ENCODE results near the gene EP400. TPM values are rescaled to one million over a fixed set of nuclear protein-coding genes. Genes with fewer than 3 reads are reported as not detected.

Gene EP400
- total RNA-seq, 2 donors from 2014 or later: 10.5 to 15.5 TPM

DNA sequence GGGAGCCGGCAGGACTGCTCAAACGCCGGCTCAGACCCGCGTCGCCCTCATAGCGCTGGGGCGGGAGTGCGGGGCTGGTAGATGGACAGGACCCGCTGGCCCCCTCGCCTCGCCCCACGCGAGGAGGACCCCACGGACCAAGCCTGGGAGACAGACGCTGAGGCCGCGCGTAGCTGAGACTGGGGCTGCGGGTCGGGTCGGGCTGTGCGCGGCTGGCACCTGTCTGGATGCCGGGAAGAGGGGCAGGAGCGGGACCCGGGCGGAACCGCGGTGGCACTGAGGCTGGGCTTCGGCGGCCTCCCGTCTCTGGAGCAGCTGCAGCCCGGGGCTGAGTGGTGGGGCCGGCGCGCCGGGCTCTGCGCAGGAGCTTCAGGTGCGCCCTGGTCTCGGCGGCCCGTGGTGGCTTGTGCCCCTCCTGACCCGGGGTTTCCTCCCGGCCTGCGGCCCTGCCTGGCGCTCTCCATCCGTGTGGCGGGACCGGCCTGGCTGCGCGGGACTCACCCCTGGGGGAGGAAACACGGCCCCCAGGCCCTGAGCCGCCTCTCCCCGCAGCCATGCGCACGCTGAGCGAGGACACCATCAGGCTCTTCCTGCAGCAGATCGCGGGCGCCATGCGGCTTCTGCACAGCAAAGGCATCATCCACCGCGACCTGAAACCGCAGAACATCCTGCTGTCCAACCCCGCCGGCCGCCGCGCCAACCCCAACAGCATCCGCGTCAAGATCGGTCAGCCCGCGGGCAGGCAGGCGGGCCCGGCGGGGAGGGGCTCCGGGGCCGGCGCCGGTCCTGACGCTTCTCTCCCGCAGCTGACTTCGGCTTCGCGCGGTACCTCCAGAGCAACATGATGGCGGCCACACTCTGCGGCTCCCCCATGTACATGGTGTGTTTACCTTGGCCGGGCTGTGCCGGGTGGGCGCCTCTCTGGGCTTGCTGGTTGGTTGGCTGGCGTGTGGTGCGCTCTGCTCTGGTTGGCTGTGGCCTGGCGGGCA is 41.4 kb upstream of the EP400 start:
- Histone ChIP-seq H3K36me3 (peaks cover 41% of the 10 kb centered on the region), H3K27ac (no peak overlapping the region), H3K27me3 (no peaks in the 10 kb centered on the region), H3K4me3 (no peak overlapping the region), H3K4me1 (peaks cover 0 to 41% of the 10 kb centered on the region in 2 donors), H3K9me3 (no peaks in the 10 kb centered on the region)
- no peak for DNase-seq (ENCODE audit: low spot score)
- TF ChIP-seq, protein P1, sequence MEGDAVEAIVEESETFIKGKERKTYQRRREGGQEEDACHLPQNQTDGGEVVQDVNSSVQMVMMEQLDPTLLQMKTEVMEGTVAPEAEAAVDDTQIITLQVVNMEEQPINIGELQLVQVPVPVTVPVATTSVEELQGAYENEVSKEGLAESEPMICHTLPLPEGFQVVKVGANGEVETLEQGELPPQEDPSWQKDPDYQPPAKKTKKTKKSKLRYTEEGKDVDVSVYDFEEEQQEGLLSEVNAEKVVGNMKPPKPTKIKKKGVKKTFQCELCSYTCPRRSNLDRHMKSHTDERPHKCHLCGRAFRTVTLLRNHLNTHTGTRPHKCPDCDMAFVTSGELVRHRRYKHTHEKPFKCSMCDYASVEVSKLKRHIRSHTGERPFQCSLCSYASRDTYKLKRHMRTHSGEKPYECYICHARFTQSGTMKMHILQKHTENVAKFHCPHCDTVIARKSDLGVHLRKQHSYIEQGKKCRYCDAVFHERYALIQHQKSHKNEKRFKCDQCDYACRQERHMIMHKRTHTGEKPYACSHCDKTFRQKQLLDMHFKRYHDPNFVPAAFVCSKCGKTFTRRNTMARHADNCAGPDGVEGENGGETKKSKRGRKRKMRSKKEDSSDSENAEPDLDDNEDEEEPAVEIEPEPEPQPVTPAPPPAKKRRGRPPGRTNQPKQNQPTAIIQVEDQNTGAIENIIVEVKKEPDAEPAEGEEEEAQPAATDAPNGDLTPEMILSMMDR (IDR thresholded peaks at IDR 0.05): no peak

DNA sequence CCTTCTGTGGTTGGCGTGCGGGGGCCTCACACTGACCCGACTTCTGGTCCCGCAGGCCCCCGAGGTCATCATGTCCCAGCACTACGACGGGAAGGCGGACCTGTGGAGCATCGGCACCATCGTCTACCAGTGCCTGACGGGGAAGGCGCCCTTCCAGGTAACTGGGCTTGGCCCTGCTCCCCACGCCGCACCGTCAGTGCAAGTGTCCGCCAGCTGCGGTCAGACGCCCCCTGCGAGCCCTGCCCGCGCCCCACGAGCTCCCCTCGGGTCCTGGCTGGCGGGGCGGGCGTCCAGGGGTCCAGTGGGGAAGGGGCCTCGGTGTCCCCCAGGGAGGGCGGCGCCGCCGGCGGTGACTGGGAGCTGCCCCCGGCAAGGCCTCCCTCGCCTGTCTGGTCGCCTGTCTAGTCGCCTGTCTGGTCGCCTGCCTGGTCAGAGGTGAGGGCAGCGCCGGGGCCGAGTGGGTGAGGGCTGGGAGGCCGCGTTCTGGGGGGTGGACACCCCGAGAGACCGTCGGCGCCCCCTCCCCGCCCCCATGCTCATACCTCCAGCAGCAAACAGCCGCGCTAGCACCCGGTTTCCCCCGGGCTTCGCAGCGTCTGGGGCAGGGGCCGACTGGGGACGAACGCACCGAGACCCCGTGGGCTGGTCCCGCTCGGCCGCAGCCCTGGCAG is 40.5 kb upstream of the EP400 start:
- H3K4me3 ChIP-seq: no peak overlapping the region
- H3K27me3 ChIP-seq: no peaks in the 10 kb centered on the region
- no peak for DNase-seq (ENCODE audit: low spot score)
- TF ChIP-seq, protein P1 (IDR thresholded peaks at IDR 0.05): no peak
- H3K36me3 ChIP-seq: peaks cover 49% of the 10 kb centered on the region
- H3K27ac ChIP-seq: no peak overlapping the region
- no peaks in the 10 kb centered on the region for H3K9me3 ChIP-seq
- H3K4me1 ChIP-seq: peaks cover 0 to 33% of the 10 kb centered on the region in 2 donors

DNA sequence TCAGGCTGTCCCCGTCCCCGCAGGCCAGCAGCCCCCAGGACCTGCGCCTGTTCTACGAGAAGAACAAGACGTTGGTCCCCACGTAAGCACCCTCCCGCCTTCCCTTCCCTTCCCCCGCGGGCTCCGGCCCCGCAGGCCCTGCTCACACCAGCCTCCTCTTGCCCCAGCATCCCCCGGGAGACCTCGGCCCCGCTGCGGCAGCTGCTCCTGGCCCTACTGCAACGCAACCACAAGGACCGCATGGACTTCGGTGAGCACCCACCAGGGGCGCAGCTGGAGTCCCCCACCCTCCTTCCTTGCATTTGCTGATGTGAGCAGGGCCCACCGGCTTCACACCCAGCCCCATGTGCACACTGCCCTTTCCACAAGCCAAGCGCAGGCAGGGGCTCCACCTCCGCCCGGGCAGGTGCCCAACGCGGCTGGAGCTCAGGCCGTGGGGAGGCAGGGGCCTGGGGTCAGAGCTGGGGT is 40.0 kb upstream of the EP400 start:
- peaks cover 54% of the 10 kb centered on the region for H3K36me3 ChIP-seq
- TF ChIP-seq, protein P1 (IDR thresholded peaks at IDR 0.05): no peak
- no peak overlapping the region for H3K4me3 ChIP-seq
- peaks cover 0 to 27% of the 10 kb centered on the region in 2 donors for H3K4me1 ChIP-seq
- H3K9me3 ChIP-seq: no peaks in the 10 kb centered on the region
- no peak for DNase-seq (ENCODE audit: low spot score)
- no peaks in the 10 kb centered on the region for H3K27me3 ChIP-seq
- H3K27ac ChIP-seq: no peak overlapping the region

DNA sequence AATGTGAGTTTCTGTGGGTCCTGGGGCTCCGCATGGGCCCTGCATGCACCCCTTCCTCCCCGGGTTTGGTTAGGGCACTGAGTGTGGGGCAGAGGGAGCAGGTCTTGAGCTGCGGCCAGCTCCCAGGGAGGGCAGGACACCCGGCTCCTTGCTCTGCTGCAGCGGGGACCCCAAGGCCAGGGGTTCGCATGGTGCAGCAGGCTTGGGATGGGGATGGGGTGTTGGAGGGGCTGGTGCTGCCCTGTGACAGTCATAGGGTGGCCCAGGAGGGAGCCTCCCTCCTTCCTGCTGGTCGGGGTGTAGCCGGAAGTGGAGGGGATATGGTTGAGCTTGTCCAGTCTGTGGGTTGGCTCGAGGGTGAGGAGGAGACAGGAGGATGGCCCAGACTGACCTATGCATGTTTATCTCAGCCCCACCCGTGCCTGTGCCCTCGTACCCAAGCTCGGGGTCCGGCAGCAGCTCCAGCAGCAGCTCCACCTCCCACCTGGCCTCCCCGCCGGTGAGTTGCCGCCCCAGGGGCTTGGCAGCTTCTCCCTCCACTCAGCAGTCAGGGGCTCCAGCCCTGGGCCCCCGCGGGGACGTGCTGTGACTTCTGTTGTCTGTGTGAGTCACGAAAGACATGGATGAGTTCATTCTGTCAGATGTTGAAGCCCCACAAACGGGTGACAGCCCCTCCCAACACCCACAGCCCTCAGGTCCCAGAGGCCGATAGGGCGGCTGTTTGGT is 39.3 kb upstream of the EP400 start:
- TF ChIP-seq, protein P1 (IDR thresholded peaks at IDR 0.05): no peak
- no peak for DNase-seq (ENCODE audit: low spot score)
- peaks cover 61% of the 10 kb centered on the region for H3K36me3 ChIP-seq

DNA sequence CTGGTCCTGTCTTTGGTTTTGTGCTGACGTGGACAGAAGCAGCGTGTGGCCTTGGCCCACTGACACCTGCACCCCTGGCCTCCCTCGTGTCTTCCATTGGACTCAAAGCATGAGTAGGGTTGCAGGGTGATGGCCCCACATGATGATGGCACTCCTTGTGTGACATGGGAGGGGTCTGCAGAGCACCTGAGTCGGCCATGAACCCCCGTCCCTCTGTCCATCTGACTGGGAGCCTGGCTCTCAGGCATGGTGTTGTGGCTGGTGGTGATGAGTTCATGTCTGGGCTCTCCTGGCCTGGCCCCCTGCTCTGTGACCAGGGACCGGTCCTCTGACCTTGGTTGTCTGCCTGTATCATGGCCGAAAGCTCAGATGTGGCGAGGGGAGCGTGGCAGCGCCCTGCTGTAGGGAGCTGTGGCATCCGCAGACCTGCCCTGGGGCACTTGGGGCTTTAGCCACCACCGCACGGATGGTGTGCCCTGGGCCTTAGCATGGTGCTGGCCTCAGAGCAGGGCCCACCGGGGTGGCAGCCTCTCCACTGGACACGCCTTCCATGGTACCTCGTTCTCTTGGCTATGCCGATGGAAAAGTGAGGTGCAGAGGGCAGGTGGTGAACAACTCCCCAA is 38.6 kb upstream of the EP400 start:
- no peak overlapping the region for H3K27ac ChIP-seq
- peaks cover 0 to 16% of the 10 kb centered on the region in 2 donors for H3K4me1 ChIP-seq
- H3K4me3 ChIP-seq: no peak overlapping the region
- DNase-seq (ENCODE audit: low spot score): no peak
- H3K9me3 ChIP-seq: no peaks in the 10 kb centered on the region
- no peaks in the 10 kb centered on the region for H3K27me3 ChIP-seq
- H3K36me3 ChIP-seq: peaks cover 68% of the 10 kb centered on the region
- TF ChIP-seq, protein P1 (IDR thresholded peaks at IDR 0.05): no peak

More for the DNA sequence above, 39.3 kb upstream of the EP400 start:
- no peak overlapping the region for H3K4me3 ChIP-seq
- no peaks in the 10 kb centered on the region for H3K9me3 ChIP-seq
- H3K4me1 ChIP-seq: peaks cover 0 to 21% of the 10 kb centered on the region in 2 donors
- no peaks in the 10 kb centered on the region for H3K27me3 ChIP-seq
- H3K27ac ChIP-seq: no peak overlapping the region
